ENCODE data around the gene FMN2. TPM values are rescaled to one million over a fixed set of nuclear protein-coding genes. Genes with fewer than 3 reads are reported as not detected.
"Not testable (repeated sequence)": the region's sequence is repeated elsewhere in the genome, so short reads cannot be mapped to it uniquely, and the experiment has no call there.

Gene FMN2
- total RNA-seq, 1 donor from 2014 or later: 61.1 TPM

GRCh38 chr1:240145120-240145519, 53.4 kb downstream of the FMN2 start:
- no peak for DNase-seq

DNA sequence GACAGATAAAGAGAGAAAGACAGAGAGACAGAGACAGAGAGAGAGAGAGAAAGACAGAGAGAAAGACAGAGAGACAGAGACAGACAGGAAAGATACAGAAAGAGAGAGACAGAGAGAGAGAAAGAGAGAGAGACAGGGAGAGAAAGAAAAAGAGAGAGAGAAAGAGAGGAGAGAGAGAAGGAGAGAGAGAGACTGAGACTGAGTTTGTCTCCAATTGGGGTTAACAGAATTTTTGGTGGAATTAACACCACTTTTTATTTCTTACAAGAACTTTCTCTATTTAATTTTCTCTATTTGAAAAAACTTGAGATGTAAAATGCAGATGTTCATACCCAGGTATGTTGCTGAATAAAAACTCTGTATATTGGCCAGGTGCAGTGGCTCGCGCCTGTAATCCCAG, 56.6 kb downstream of the FMN2 start:
- DNase-seq: no peak

DNA sequence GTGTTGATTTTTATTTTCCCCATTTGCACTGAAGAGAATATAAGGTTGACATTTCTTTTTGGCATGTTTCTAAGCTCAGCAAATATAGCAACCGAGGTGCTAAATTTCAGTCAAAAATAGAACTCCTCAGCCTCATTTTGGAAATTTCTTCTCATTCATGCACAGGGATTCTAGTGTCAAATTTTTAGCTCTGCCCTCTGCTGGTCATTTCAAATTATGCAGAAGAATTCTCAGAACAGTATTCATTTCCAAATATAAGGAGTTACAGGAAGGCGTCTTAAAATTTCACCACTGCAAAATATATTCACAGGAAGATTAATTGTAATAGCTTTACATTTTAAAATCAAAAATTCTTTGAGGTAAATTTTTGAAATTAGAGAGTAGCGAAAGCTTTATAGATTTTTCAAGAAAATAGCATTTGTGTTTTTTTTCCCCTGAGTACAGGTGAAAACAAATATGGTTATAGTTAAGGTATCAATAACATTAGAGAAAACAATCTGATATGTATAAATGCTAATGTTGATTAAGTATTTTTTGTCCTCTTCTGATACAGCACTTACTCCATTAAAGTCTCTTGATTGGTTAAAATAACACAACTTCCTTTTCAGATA, 57.9 kb downstream of the FMN2 start:
- DNase-seq: no peak

- no peak for DNase-seq
Measured at GRCh38 chr1:240151136-240151735, 59.6 kb downstream of the FMN2 start.

- DNase-seq: no peak
Measured at GRCh38 chr1:240152611-240153297, 61.1 kb downstream of the FMN2 start.

- DNase-seq: no peak
Measured at GRCh38 chr1:240155605-240156004, 63.9 kb downstream of the FMN2 start.

DNA sequence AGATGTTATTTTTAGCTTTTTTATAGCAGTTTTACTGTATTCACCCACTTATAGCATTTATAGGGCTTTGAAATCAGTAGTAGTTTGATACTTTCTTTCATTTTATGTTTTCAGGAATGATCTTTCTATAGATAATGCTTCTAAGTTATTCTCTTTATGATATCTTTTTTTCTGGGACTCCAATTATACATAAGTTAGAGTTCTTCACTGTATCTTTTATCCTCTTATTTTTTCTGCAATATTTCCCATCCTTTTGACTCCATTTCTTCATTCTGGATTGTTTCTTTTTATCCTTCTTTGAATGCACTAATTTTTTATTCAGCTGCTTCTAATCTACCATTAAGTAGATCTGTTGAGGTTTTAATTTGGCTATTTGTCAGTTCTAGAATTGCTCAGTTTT, 73.1 kb downstream of the FMN2 start:
- DNase-seq: no peak

DNA sequence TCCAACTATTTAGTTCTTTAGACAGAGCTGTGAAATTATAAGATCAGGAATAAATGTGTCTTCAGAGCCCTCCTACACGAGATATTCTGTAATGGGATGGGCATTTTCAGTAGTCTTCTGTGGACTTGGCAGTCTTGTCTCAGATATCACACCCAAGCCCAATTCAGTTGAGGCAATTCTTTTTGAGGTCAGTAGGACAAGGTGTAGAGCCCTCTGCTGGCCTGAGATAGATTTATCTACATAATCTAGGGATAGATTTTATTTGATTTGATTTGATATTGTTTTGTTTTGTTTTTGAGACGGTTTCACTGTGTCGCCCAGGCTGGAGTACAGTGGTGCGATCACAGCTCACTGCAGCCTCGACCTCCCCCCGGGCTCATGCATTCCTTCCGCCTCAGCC, 77.5 kb downstream of the FMN2 start:
- DNase-seq: no peak

DNA sequence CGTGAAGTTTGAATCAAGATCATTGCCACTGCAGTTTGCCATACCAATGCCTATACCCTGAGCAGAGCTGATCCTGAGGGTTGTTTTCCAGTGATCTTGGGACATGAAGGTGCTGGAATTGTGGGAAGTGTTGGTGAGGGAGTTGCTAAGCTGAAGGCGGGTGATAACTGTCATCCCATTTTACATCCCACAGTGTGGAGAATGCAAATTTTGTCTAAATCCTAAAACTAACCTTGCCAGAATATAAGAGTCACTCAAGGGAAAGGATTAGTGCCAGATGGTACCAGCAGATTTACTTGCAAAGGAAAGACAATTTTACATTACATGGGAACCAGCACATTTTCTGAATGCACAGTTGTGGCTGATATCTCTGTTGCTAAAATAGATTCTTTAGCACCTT, 78.6 kb downstream of the FMN2 start:
- DNase-seq: no peak

DNA sequence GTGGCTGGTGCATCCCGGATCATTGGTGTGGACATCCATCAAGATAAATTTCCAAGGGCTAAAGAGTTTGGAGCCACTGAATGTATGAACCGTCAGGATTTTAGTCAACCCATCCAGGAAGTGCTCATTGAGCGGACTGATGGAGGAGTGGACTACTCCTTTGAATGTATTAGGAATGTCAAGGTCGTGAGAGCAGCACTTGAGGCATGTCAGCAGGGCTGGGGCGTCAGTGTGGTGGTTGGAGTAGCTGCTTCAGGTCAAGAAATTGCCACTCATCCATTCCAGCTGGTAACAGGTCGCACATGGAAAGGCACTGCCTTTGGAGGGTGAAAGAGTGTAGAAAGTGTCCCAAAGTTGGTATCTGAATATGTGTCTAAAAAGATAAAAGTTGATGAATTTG, 79.1 kb downstream of the FMN2 start:
- DNase-seq: no peak

GRCh38 chr1:240171907-240172306, 80.2 kb downstream of the FMN2 start:
- DNase-seq: no peak

- no peak for DNase-seq
Measured at GRCh38 chr1:240173836-240174235, 82.2 kb downstream of the FMN2 start.

DNA sequence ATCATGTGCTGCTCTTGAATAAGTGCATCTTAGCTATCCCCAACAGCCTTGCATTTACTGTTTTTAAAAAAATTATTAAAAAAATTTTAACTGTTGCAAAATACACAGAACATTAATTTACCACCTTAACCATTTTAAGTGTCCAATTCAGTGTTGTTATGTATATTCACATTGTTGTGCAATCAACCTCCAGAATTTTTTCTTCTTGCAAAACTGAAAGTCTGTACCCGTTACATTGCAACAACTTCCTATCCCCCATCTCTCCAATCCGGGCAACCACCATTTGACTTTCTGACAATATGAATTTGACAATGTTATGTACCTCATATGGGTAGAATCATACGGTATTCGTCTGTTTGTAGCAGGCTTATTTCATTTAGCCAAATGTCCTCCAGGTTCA, 83.1 kb downstream of the FMN2 start:
- DNase-seq: no peak

- no peak for DNase-seq
Measured at GRCh38 chr1:240178366-240178765, 86.7 kb downstream of the FMN2 start.

- not testable (repeated sequence) for DNase-seq
Measured at GRCh38 chr1:240184682-240185081, 93.0 kb downstream of the FMN2 start.

DNA sequence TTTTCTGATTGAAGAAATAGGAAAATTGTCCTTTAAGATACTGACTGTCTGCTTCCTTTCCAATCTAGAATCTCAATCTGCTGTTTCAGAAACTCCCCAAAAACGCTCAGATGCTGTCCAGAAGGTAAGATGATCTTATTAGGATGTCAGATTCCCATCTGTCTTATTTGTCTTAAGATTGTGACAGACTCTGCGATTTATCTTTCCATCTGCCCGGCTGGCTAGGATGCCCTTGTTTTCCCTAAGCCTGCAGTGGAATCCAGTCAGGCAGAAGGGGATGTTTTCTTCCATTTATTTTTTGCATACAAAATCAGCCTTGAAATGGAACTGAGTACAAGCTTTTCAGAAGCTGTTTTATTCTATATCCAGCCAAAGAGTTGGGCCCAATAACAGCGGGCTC, 96.5 kb downstream of the FMN2 start:
- DNase-seq: no peak

DNA sequence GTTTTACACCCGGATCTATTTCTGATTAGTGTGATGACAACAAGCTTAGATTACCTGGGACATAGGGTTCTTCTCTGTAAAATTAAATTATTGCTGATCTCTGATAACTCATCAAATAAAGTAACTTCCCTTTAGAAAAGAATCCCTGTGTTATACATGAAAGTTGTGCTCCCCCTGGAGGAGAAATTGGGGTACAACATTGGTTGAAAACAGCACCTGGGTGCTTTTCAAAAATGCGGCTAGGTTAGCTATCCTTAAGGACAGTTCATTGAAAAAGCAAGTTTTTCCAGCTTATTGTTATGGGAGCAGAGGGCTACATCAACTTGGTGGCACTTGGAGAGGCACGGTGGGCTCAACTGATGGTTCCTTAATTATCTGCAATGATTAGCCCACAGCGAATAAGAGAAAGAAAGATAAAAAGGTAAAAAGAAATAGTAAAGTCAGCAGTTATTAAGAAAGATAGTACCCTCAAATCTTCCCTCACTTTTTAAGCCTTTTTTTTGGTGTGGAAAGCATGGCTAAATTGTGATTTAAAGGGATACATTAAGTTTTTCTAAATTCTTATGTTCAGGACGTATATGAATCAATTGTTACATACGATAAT, 97.8 kb downstream of the FMN2 start:
- no peak for DNase-seq

DNA sequence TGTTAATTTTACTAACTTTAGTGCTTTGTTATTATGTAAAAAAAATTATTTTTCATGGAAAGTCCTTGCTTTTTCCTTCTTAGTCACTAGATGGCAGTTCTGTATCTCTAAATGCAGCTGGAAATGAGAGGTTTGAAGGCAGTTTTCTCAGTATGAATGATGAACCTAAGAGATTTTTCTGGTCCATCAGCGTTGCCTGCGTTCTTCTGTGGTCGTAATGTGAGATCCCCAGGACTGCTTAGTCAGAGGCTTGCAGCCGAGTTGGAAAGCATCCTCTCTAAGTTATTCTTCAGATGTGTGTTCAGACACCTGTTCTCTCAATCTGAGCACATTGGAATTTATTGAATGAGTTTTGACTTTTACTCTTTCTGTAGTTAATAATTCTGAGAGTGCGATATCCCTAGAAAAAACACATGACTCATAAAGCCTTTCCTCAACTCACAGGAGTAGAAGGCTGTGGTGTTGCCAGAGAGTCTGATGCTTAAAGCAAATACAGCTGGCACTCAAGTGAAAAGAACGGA, 99.3 kb downstream of the FMN2 start:
- no peak for DNase-seq

DNA sequence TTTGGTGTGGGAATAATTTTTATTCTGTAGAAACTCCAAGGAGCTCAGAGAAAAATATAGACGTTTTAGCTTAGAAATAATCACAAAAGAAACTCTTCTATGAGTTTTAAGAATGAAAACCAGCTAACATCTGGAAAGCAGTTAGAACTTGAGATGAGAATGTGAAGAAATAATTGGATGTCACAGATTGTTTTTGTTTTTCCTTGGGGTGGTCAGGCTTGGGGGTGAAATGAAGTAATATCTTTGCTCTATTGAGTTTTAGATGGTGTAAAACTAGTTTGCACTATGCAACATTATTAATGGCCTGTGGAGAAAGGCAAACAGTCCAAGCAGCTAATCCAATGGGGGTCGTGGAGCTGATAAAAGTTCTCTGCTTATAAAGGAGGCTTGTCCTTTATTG, 101.2 kb downstream of the FMN2 start:
- no peak for DNase-seq

DNA sequence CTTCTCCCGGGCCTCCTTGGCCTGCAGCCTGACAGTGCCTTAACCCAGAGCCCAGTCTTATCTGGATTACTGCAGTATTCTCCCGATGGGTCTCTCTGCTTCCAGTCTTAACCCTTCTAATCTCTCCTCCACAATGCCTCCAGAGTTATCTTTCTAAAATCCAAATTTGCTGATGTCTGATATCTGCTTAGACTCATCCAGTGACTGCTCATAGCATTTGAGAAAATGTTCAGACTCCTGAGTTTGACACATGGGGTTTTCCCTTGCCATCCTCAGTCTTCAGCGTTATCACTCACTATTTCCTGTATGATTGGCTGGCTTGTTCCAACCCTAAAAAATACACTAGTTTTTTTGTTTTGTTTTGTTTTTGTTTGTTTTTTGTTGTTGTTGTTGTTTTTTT, 102.0 kb downstream of the FMN2 start:
- no peak for DNase-seq

GRCh38 chr1:240194120-240194519, 102.4 kb downstream of the FMN2 start:
- no peak for DNase-seq

- DNase-seq: no peak
Measured at GRCh38 chr1:240198376-240198775, 106.7 kb downstream of the FMN2 start.
